ENCODE measurements around the gene ATF4.

- TF ChIP-seq NFRKB (IDR thresholded peaks at IDR 0.05) (no peak), PKNOX1 (IDR thresholded peaks at IDR 0.05) (no peak), BHLHE40 (IDR thresholded peaks at IDR 0.05; ENCODE audit: borderline replicate concordance) (no peak), ELF4 (IDR thresholded peaks at IDR 0.05) (no peak), FOXK2 (IDR thresholded peaks at IDR 0.05) (no peak), TARDBP (IDR thresholded peaks at IDR 0.05) (no peak), SUZ12 (IDR thresholded peaks at IDR 0.05) (no peak), FOXM1 (IDR thresholded peaks at IDR 0.05; ENCODE audit: borderline replicate concordance) (no peak), HDGF (IDR thresholded peaks at IDR 0.05; ENCODE audit: borderline replicate concordance) (no peak), ZNF384 (IDR thresholded peaks at IDR 0.05) (peak; percentile 16), FOXA1 (IDR thresholded peaks at IDR 0.05) (no peak), LEF1 (IDR thresholded peaks at IDR 0.05; ENCODE audit: borderline replicate concordance) (no peak), ARNT (IDR thresholded peaks at IDR 0.05) (no peak)
Measured at GRCh38 chr22:39524089-39524752, 3.9 kb downstream of the ATF4 start.
